ENCODE data around the gene SLC6A1.

Gene SLC6A1

DNA sequence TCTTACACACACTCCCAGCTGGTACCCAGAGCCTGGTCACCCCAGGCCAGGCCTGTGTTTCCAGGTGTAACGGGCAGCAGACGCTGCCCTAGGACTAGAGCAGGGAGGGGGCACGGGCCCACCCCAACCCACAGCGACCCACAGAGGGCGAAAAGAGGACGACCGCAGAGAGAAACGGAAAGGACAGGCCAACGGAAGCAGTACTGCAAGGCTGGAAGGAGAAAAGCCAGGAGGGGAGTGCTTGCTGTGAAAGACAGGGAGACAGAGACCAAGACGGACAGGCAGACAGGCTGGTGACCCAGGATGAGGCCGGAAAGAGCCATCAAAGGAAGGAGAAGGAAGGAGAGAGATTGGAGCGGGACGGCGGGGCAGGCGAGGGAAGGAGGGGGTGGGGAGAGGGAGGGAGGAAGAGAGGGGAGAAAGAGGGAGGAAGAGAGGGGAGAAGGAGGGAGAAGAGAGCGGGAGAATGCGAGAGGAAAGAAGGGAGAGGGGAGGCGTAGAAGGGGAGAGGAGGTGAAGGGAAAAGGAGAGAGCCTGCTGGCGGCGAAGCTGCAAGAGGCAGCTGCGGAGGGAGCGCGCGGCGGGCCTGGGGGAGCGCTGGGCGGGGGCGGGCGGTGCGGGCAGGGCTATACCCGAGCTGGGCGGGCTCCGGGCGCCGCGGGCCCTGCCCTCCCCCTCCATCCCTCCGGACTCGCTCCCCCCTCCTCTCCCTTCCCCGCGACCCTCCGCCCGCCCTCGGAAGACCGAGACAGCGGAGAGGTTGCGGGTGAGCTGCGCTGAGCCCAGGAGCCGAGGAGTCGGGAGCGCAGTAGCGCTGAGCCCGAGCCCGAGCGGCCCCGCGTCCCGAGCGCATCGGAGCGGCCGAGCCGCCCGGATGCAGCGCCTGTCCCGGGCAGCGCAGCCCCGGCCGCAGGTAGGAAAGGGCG, at the start of gene SLC6A1:
Gene SLC6A1 (plus strand): TSS at position 732 of the 926 bp plus-strand sequence. CDS start 24,464 bp downstream, outside the sequence.
- DNase-seq (ENCODE audit: low read depth), result no peak

DNA sequence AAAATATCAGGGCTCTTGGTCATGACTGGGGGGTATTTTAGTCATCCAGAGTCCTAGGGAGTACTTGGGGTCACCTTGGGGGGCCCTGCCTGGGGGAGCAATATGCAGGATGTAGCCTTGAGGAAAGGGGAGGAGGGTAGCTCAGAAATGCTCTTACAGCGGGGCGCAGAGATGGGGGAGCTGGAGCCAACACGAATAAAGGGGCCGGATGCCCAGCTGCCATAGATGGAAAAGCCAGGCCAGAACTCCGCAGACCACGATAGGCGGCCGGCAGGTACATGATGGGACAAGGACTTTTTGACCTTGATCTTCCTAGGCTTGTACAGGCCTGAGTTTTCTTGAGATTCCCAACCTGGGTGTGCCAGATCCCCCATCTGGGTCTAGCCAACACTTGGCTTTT, 47.7 kb upstream of the SLC6A1 start:
- DNase-seq (ENCODE audit: low read depth), result no peak

DNA sequence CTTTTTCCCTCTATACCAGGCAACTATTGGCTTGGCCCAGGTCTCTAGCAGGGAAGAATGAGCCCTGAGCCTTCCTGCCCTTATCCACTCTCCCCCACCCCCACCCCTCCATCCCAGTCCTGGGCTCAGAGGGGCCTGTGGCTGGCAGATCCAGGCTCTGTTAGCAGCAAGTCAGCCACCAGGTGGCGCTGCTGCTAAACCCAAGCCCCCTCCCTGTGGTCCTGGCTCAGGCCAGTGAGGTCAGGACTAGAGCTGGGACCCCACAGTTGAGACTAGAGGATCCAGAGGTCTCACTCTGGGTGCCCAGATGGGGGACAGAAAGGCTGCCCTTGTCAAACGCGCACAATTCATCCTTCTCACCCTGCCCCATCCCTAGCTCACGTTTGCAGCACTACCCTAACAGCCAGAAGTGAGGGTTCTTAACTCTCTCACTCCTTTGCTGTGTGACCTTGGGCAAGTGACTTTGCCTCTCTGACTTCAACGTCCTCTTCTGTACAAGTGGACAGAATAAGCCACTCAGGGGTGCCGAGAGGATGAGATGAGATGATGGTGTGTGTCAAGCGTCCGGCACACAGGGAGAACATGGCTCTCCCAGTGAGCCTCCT, 46.8 kb upstream of the SLC6A1 start:
- DNase-seq (ENCODE audit: low read depth), result no peak

DNA sequence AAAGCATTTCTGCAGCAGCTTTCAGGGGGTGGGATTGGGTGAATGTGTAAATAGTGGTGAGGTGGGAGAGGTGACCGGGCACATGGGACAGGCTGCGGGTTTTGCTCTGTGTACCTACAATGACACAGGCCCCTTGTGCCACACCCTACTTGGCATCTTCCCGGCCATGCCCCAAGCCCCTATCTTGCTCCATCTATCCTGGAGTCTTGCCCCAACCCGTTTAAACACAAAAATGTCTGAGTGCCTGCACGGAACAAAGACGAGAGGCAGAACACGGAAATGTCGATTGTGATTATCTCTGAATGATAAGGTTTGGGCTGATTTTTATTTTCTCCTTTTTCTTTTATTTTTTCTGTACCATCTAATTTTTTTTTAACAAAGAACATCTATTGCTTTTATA, 46.0 kb upstream of the SLC6A1 start:
- no peak for DNase-seq (ENCODE audit: low read depth)

DNA sequence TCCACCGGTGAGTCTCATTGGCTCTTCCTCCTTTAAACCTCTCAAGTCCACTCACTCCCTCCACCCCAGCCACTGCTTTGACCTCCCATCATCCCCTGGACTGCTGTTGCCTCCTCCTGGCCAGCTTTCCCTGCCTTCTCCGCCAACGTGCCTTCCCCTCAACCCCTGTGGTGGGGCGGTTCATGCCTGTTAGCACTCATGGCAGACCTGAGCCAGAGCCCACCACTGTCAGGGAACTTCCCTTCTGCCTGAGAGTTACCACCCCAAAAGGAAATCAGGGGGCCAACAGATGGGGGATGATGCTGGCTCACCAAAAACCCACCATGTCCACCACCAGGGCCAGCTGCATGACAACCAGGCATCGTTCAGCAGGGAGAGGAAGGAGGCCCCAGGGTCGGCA, 44.2 kb upstream of the SLC6A1 start:
- DNase-seq (ENCODE audit: low read depth), result no peak

DNA sequence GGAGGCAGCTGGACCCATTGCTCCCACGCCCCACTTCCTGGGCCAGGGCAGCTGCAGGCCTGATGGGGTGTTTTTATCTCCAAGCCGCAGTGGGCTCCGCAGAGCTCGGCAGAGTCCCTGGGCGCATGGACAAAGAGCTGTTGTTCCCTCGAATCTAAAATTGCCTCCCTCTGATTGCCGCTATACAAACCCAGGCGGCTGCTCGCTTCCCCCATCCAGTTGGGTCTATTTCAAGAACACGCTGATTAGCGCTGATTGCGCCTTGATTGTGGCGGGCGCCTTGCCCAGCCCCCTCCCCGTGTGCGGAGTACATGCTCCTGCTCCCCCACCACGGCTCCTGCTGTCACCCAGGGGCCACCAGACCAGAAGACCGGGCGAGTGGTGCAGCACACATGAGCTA, 43.4 kb upstream of the SLC6A1 start:
- no peak for DNase-seq (ENCODE audit: low read depth)

DNA sequence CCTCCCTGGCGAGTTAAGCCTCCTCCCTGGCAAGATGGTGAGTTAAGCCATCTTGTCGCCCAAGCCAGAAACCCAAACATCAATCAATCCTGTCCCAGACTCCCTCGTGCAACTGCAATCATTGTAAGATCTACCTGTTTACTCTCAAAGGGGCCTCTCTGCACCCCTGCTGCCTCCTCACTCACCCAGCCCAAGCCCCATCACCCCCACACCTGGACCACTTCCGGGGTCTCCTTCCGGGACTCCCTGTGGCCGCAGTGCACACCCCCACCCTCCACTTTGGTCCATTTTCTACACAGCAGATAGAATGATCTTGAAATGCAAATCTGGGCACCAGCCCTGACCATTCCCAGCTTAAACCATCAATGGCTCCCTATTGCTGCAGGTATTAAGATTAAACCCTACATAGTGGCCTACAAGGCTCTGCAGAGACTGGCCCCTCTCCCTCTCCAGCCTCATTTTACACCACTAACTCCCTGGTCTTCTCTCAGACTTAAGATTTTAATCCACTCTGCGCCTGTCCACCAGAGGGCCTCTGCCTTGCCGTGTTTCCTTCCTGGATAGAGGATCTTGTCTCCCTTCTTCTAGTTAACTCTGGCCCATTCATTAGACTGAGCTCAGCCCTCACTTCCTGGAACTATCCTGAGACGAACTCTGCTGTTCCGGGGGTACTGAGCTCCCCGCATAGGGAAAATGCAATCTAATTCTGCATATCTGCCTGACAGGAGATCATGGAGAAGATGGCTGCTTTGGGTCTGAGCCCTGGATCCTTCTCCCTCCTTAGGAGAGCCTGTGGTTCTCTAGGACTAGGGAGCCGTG, 41.9 kb upstream of the SLC6A1 start:
- DNase-seq (ENCODE audit: low read depth), result no peak

DNA sequence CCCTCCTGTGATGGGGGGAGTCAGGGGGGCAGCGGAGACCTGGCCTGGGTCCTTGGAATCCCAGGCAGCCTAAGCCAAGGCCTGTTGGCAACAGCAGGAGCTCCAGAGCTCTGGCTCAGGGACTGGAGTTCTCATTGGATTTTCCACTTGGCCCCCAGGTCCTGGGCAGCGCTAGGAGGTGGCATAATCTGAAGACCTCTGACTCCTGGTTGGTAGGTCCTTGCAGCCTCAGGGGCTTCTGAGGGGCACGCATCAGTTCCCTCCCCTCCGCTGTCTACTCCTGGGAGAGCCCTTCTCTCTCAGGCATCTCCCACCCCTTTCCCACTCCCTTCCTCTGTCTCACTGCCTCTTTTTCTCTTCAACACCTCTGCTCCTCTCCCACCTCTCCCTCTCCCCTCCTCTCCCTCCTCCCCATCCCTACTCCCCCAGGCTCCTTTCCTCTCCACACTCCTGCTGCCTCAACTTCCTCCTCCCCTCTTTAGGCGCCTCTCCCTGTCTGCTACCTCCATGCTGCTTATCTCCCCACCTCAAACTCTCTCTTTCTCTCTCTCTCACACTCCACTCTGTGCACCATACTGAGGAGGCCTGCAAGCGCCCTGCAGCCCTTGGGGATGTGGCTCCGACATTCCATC, 41.1 kb upstream of the SLC6A1 start:
- no peak for DNase-seq (ENCODE audit: low read depth)

DNA sequence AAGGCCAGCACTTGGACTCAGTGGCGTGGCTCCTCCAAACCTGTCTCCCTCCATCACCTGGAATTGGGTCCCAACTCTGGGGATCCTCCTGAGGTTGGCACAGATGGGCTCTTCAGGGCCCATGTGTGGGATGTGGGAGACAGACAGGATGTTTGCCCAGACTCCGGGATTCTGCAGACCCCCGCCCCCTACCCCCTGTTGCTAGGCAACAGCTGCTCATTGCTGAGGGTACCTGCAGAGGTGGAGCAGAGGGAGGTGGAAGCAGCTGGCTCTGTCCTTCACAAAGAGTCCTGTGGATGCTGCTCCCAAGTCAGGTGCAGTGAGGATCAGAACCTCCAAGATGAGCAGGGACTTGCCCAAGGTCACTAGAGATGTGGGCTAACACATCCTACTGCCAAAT, 40.0 kb upstream of the SLC6A1 start:
- no peak for DNase-seq (ENCODE audit: low read depth)

DNA sequence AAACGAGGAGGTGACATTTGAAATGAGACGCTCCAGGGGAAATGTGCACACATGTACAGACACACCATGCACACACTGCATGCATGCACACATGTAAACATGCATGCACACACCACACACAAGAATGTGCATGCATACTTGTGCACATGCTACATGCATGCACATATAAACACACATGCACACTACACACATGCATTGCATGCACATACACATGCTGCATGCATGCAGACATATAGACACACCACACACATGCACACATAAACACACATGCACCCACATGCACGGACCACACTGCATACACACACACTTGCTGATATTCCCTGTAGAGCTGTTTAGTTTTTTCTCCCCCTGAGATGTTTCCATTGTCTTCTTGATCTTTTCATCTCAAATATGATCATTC, 37.8 kb upstream of the SLC6A1 start:
- DNase-seq (ENCODE audit: low read depth), result no peak

DNA sequence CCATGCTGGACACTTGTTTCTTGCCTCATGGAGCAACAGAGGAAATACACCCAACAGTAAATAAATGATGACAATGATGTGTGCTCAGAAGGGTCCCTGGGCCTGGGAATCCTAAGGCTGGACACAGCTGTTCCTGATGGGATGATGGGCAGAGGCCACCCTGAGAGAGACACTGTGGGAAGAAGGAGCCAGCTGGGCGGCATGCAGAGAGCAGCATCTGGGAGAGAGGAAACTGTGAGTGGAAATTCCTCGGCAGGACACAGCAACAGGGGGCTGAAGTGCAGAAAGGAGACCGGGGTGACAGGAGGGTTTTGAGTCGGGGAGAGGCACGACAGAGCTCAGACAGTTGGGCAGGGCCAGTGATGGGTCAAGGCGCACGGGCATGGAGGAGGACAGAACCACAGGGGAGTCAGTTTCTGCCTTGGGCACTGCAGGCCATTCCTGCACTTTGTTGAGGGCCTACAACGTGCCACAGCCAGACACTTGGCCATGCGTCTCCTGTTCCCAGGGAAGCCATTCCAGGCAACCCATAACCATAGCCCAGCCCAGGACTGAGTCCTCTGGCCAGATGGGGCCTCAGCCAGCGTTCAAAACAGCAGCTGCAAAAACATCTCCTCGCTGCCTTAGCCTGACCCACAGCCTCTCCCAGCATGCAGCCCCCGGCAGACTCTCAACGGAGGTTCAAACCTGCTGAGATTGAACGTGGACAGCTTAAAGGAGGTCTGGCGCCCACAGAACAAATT, 36.7 kb upstream of the SLC6A1 start:
- DNase-seq (ENCODE audit: low read depth), result no peak

DNA sequence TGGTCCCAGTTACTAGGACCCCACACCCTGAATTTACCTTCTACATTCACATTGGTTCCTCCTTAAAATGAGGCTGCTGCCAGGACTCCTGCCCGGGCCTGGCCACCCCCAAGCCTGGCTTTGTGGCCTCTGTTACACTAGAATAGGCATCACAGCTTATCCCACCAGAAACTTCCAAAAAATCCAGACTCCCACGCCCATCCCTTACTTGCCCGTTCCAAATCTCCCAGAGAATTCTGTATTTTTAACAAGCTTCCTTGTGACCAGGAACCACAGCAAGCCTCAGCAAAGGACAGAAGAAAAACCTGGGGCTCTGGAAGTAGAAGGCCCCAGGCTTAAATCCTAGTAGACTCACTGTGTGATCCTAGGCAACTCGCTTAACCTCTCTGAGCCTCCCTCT, 36.0 kb upstream of the SLC6A1 start:
- DNase-seq (ENCODE audit: low read depth), result no peak

DNA sequence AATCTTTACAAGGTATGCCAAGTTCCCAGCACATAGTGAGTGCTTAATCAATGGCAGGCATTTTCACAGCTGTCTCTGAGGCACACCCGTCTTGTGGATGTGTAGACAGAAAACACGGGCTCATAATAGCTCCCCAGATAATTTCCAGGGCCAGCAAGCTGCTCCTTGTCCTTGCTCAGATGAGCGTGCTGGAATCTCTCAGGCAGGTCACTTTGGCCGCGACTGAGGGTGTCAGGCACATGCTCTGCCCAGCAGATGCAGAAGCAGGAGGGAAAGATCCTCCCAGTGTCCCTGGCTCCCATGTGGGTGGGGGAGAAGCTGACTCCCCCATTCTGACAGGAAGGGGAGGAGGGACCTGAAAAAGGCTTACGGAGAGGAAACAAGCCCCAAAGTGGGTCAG, 35.6 kb upstream of the SLC6A1 start:
- DNase-seq (ENCODE audit: low read depth), result no peak

DNA sequence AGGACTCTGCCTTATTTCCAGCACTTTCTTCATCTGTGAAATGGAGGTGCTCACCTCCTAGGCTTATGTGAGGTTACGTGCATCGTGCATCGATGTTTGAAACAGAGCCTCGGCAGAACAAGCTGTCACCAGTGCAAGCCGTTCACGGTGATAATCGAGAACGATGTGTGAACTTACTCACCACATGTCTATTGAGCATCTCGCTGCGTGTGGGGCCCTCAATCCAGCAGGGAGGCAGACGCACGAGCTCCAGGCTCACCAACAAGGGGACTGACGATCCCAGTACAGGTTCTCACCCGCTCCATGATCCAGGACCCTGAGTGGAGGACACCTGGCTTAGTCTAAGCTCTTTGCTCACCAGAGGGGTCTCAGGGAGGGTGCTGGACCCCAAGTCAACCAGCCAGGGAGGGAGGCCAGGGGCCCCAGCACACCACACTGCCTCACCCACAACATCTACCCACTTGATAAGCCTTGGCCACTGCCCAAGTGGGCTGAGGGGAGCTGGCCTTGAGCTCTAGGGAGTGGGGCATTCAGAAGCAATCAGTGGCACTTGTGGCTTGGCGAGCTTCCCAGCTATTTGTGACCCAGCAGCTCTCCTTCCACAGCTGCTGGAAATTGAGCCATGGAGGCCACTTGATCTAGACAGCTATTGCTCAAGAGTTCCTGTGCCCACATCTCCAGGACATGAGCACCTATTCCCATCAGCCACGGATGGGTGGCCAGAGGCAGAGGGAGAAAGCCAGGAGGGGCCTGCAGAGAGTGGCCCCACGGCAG, 34.4 kb upstream of the SLC6A1 start:
- DNase-seq (ENCODE audit: low read depth), result no peak

DNA sequence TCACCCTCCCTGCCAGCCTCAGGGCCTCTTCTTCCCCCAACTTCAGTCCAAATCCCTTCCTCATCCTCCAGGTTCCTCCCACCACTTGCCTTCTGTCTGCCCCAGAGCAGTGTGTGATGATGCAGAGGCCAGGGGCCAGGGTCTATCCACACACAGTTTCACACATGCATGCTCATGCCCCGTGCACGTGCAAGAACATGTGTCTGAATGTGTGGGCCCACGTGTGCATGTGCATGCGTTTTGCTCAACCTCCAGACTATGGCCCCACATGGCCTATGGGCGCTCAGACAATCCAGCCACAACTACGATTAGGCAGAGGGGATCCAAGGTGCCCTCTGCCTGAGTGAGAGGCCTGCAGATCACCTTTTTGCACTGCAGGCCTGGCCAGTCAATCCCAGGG, 32.3 kb upstream of the SLC6A1 start:
- DNase-seq (ENCODE audit: low read depth), result no peak

DNA sequence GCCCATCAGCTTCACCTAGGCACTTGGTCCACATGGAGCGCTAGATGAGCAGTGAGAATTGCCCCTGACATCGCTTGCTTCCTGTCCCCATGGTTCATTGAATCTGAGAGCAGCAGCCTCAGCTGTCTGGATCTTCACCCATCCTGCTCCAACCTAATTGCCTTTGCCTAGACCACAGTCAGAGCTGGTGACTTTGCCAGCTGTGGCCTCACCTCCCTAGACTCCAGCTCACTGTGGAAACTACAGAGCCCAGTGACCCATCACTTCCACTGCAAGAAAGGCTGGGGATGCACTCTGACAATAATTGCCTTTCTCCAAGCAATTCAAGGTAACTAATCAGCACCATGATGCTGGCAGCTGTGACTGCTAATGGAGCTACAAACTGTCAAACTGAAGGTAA, 30.6 kb upstream of the SLC6A1 start:
- DNase-seq (ENCODE audit: low read depth), result no peak

DNA sequence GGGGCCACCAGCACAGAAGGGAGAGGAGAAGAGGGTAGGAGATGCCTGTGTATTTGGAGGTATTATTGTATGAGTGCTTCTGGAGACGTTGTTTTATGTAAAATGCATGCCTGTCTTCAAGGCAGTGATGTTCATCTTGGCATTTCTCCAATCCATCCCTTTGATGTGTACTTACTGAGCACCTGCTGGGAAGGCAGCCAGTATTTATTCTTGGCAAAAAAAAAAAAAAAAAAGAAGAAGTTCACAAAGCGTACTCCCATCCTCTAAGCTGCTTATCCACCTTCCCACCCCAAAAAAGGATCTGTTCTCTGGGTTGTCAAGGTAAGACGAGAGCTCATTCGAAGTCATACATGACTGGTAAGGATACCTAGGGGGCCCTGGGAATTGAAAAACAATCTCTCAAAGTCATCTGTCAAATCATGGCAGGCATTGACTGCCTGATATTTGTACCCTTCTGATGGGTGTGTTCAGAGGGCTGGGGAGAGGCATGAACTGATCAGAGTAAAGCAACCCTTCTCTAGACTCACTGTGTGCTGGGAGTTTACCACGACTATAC, 30.0 kb upstream of the SLC6A1 start:
- no peak for DNase-seq (ENCODE audit: low read depth)

DNA sequence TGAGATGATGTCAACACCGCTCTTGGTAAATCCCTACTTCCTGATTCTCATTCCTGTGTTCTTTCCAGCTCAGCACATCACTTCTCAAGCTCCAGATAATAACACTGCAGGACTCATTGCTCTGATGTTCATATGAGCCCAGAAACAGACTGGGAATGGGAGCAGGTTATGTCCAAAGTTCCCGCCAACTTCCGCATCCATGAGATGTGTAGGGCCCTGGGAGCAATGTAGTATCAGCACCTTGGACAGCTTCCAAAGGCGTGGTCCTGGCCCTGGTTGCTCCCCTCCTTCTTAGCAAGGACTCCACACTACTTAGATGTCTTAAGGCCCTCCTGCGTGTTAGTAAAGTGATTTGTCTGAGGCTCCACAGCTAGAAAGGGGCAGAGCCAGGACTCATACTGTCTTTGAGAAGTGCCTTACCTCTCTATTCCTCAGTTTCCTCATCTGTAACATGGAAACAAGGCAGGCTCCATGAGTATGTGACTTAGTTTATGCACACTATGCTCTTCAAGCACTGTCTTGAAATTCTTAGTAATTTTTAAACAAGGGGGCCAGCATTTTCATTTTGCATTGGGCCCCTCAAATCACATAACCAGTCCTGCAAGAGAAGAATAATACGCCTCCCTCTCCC, 27.9 kb upstream of the SLC6A1 start:
- no peak for DNase-seq (ENCODE audit: low read depth)

DNA sequence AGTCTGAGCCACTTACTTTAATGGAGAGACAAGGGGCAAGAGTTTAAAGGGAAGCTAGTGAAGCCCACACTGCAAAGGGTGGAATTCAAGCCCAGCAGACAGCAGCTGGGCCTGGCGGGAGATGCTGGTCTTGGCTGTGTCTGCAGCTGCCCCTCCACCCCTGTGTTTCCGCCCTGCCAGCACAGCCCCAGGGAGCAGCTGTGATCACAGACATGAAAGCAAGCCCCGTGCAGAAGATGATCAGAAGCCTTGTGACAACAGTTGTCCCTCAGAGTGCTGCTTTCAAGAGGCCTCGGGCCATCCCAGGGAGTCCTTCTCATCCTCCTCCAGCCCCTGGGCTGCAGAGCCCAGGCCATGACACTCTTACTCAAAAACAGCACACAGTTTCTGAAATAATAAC, 24.1 kb upstream of the SLC6A1 start:
- no peak for DNase-seq (ENCODE audit: low read depth)

All from CMK (cell line).